Endothelial cell (in vitro differentiated cells): Measurements from ENCODE around the gene ZNF555. TPM values are rescaled to one million over a fixed set of nuclear protein-coding genes. Genes with fewer than 3 reads are reported as not detected.
"Not testable (repeated sequence)": the region's sequence is repeated elsewhere in the genome, so short reads cannot be mapped to it uniquely, and the experiment has no call there.

Experiments used
- DNase-seq: peaks from one replicate; pipeline ENCODE4 v3.0.0; 2021; ENCODE audit warnings: low spot score
- H3K27ac Mint-ChIP-seq: one replicate; pipeline ENCODE4 v1.8.0; 2021; ENCODE audit warnings: mixed read lengths, inconsistent platforms; ENCODE audit not compliant: unreplicated experiment
- H3K27me3 Mint-ChIP-seq: one replicate; pipeline ENCODE4 v1.8.0; 2021; ENCODE audit warnings: mild to moderate bottlenecking, moderate library complexity, mixed read lengths, inconsistent platforms; ENCODE audit not compliant: unreplicated experiment
- H3K36me3 Mint-ChIP-seq: one replicate; pipeline ENCODE4 v1.8.0; 2021; ENCODE audit warnings: mild to moderate bottlenecking, low read depth, mixed read lengths, inconsistent platforms; ENCODE audit not compliant: unreplicated experiment
- H3K4me1 Mint-ChIP-seq: one replicate; pipeline ENCODE4 v1.8.0; 2021; ENCODE audit warnings: mild to moderate bottlenecking, mixed read lengths, inconsistent platforms; ENCODE audit not compliant: unreplicated experiment
- H3K4me3 Mint-ChIP-seq: one replicate; pipeline ENCODE4 v1.8.0; 2021; ENCODE audit warnings: mild to moderate bottlenecking, mixed read lengths, inconsistent platforms; ENCODE audit not compliant: unreplicated experiment
- H3K9me3 Mint-ChIP-seq: one replicate; pipeline ENCODE4 v1.8.0; 2021; ENCODE audit warnings: mixed read lengths, inconsistent platforms; ENCODE audit not compliant: unreplicated experiment
- total RNA-seq: library from RNA; stranded (reverse); fragmentation: NEBNext Ultra II Directional; extraction: Animal tissue kit (Norgen Biotek cat#: 25700); gene quantifications from one replicate; pipeline ENCODE4 v1.2.1, GENCODE V29; 2021; ENCODE audit not compliant: unreplicated experiment
- TF ChIP-seq, protein P1 (sequence below): fragments of 200-600 bp; sonication (generic); IDR thresholded peaks from one replicate; pipeline ENCODE4 v1.5.0; 2021; ENCODE audit warnings: antibody characterized with exemption; ENCODE audit not compliant: unreplicated experiment

The ZNF555 gene
- total RNA-seq, 1 donor from 2014 or later = 13.9 TPM

DNA sequence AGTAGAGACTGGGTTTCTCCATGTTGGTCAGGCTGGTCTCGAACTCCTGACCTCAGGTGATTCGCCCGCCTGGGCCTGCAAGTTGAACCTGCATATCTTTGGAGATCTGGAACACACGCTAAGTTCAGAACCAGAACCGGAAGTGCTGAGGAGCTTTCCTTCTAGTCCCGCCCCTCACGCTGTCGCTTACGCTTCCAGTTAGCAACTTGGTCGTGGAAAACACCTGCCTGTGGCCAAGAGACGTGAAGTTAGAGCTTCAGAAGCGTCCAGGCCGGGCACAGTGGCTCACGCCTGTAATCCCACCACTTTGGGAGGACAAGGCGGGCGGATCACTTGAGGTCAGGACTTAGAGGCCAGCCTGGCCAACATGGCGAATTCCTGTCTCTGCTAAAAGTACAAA, 44.5 kb downstream of the ZNF555 start:
- no peaks in the 10 kb centered on the region for H3K4me1 Mint-ChIP-seq
- DNase-seq = no peak
- H3K4me3 Mint-ChIP-seq = no peak overlapping the region
- no peaks in the 10 kb centered on the region for H3K27me3 Mint-ChIP-seq
- TF ChIP-seq, protein P1, sequence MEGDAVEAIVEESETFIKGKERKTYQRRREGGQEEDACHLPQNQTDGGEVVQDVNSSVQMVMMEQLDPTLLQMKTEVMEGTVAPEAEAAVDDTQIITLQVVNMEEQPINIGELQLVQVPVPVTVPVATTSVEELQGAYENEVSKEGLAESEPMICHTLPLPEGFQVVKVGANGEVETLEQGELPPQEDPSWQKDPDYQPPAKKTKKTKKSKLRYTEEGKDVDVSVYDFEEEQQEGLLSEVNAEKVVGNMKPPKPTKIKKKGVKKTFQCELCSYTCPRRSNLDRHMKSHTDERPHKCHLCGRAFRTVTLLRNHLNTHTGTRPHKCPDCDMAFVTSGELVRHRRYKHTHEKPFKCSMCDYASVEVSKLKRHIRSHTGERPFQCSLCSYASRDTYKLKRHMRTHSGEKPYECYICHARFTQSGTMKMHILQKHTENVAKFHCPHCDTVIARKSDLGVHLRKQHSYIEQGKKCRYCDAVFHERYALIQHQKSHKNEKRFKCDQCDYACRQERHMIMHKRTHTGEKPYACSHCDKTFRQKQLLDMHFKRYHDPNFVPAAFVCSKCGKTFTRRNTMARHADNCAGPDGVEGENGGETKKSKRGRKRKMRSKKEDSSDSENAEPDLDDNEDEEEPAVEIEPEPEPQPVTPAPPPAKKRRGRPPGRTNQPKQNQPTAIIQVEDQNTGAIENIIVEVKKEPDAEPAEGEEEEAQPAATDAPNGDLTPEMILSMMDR = no peak
- no peaks in the 10 kb centered on the region for H3K9me3 Mint-ChIP-seq
- no peak overlapping the region for H3K27ac Mint-ChIP-seq
- H3K36me3 Mint-ChIP-seq = peaks cover 3% of the 10 kb centered on the region

DNA sequence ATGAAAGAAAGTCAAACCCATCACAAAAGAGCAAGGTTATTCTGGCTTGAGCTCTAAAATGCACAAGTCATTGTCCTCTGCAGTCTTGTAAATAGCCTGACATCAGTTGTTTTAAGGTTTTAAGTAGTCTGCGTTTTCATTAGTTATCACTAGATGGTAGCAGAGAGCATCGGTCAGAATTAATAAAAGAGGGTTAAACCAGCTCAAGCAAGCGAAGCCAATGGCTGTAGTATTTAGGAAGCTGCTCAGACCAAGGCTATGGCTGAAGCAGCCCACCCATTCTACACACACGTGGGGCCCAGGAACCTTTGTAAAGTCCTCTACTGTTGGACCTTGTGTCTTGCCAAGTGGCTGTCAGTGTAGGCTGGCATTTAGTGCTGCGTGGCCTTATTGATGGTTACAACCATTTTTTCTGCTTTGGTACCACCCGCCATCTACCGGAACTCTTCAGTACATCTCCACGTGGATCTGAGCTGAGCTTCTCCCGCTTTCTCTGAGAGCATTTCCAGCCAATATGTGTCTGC, 46.2 kb downstream of the ZNF555 start:
- H3K4me1 Mint-ChIP-seq = no peaks in the 10 kb centered on the region
- TF ChIP-seq, protein P1 = peak; percentile 64
- no peak overlapping the region for H3K4me3 Mint-ChIP-seq
- no peak overlapping the region for H3K27ac Mint-ChIP-seq
- DNase-seq = peak; percentile 7
- H3K27me3 Mint-ChIP-seq = no peaks in the 10 kb centered on the region
- peaks cover 3% of the 10 kb centered on the region for H3K36me3 Mint-ChIP-seq
- H3K9me3 Mint-ChIP-seq = no peaks in the 10 kb centered on the region

GRCh38 chr19:2888731-2889224, 47.5 kb downstream of the ZNF555 start:
- TF ChIP-seq, protein P1 = no peak
- no peaks in the 10 kb centered on the region for H3K36me3 Mint-ChIP-seq
- no peaks in the 10 kb centered on the region for H3K4me1 Mint-ChIP-seq
- no peak for DNase-seq
- H3K9me3 Mint-ChIP-seq = no peaks in the 10 kb centered on the region
- H3K4me3 Mint-ChIP-seq = no peak overlapping the region
- no peaks in the 10 kb centered on the region for H3K27me3 Mint-ChIP-seq
- H3K27ac Mint-ChIP-seq = no peak overlapping the region

GRCh38 chr19:2890531-2890930, 49.3 kb downstream of the ZNF555 start:
- not testable (repeated sequence) for DNase-seq, H3K9me3 Mint-ChIP-seq, H3K4me1 Mint-ChIP-seq, H3K36me3 Mint-ChIP-seq, H3K27ac Mint-ChIP-seq, H3K4me3 Mint-ChIP-seq, H3K27me3 Mint-ChIP-seq

GRCh38 chr19:2896694-2897093, 55.4 kb downstream of the ZNF555 start:
- TF ChIP-seq, protein P1 = no peak
- Mint-ChIP-seq H3K27me3 (peaks cover 5% of the 10 kb centered on the region), H3K4me3 (no peak overlapping the region), H3K36me3 (no peaks in the 10 kb centered on the region), H3K9me3 (peaks cover 5% of the 10 kb centered on the region), H3K27ac (no peak overlapping the region), H3K4me1 (no peaks in the 10 kb centered on the region)
- DNase-seq = no peak
